GM12865 (cell line): Measurements from ENCODE around the gene HAPSTR1.
A peak's percentile ranks its signal among the peaks of the same experiment; 100 is the strongest.

Experiments
- DNase-seq: peaks from one replicate; pipeline ENCODE4 v3.0.0; 2010; ENCODE audit warnings: low read depth
- H3K4me3 ChIP-seq: 2 replicates; pipeline ENCODE4 v1.5.1; 2011; ENCODE audit warnings: mild to moderate bottlenecking, low read depth, low read length, control low read depth
- CTCF ChIP-seq: IDR thresholded peaks from 2 replicates; pipeline ENCODE4 v1.5.1; 2011; ENCODE audit warnings: low read length, control low read depth, low read depth, inconsistent platforms; ENCODE audit not compliant: insufficient read depth; ENCODE audit errors: missing control alignments

The HAPSTR1 gene

GRCh38 chr16:9091867-9092281 lies 430 bp downstream of the HAPSTR1 start:
- peak overlapping the region; percentile 67 for H3K4me3 ChIP-seq
- no peak for TF ChIP-seq CTCF
- peak; percentile 55 for DNase-seq

GRCh38 chr16:9092282-9092977 lies 986 bp downstream of the HAPSTR1 start:
- peak overlapping the region; percentile 67 for H3K4me3 ChIP-seq
- peak; percentile 44 for DNase-seq
- peak; percentile 8 for TF ChIP-seq CTCF

- peak overlapping the region; percentile 67 for H3K4me3 ChIP-seq
- no peak for TF ChIP-seq CTCF
- peak; percentile 37 for DNase-seq
Measured at GRCh38 chr16:9092978-9093344, 1.5 kb downstream of the HAPSTR1 start.

- no peak for DNase-seq
- H3K4me3 ChIP-seq = peak overlapping the region; percentile 67
- no peak for TF ChIP-seq CTCF
Measured at GRCh38 chr16:9094011-9094846, 2.8 kb downstream of the HAPSTR1 start.

GRCh38 chr16:9095171-9095570 lies 3.7 kb downstream of the HAPSTR1 start:
- DNase-seq = no peak
- no peak for TF ChIP-seq CTCF
- H3K4me3 ChIP-seq = peak overlapping the region; percentile 67

- H3K4me3 ChIP-seq = peak overlapping the region; percentile 67
Measured at GRCh38 chr16:9095656-9096397, 4.4 kb downstream of the HAPSTR1 start.

More at GRCh38 chr16:9095656-9096397, 4.4 kb downstream of the HAPSTR1 start:
- DNase-seq = no peak
- TF ChIP-seq CTCF = no peak
